CD4-positive, alpha-beta memory T cell (primary cell): ENCODE data around the gene HNMT. TPM values are rescaled to one million over a fixed set of nuclear protein-coding genes. Genes with fewer than 3 reads are reported as not detected.

Source experiments
- CTCF ChIA-PET: fragments of 350-600 bp; sonication (Branson Sonifier 250); formaldehyde crosslinking; loops from one replicate; lab custom pipeline; 2021; ENCODE audit warnings: inconsistent platforms; ENCODE audit not compliant: partially characterized antibody; lab: Charles Lee
- POLR2A ChIA-PET: fragments of 350-600 bp; sonication (Branson Sonifier 250); formaldehyde crosslinking; loops from one replicate; lab custom pipeline; 2021; ENCODE audit not compliant: partially characterized antibody; lab: Charles Lee
- DNase-seq, 5 donors: peaks; one replicate each; pipeline versions ENCODE4 v3.0.0 to v3.0.0-alpha.2; 2020 to 2022; ENCODE audit warnings: mixed read lengths in 1 of 5
- H3K27ac ChIP-seq: one replicate; pipeline ENCODE4 v1.7.0; 2013; ENCODE audit warnings: low read depth, low read length
- H3K27me3 ChIP-seq: 2 replicates; pipeline ENCODE4 v1.7.0; 2013; ENCODE audit warnings: mild to moderate bottlenecking, low read length, moderate library complexity; ENCODE audit not compliant: insufficient read depth
- H3K36me3 ChIP-seq: 2 replicates; pipeline ENCODE4 v1.7.0; 2013; ENCODE audit warnings: mild to moderate bottlenecking, low read length, moderate library complexity; ENCODE audit not compliant: insufficient read depth
- H3K4me1 ChIP-seq: 2 replicates; pipeline ENCODE4 v1.7.0; 2013; ENCODE audit warnings: mild to moderate bottlenecking, low read length, moderate library complexity; ENCODE audit not compliant: insufficient read depth
- H3K4me3 ChIP-seq, 2 donors: one replicate each; pipeline ENCODE4 v1.7.0; 2013; ENCODE audit warnings: low read length in 2 of 2, mild to moderate bottlenecking in 1 of 2
- H3K9me3 ChIP-seq, 2 donors: one replicate each; pipeline ENCODE4 v1.7.0; 2013; ENCODE audit warnings: low read length in 2 of 2, control low read depth in 1 of 2; ENCODE audit not compliant: control insufficient read depth in 1 of 2
- H3K27ac Mint-ChIP-seq, 7 donors: one replicate each; pipeline ENCODE4 v1.8.0; 2020 to 2021; ENCODE audit warnings: mixed read lengths in 7 of 7, mild to moderate bottlenecking in 6 of 7, inconsistent platforms in 3 of 7, moderate library complexity in 3 of 7
- H3K27me3 Mint-ChIP-seq, 2 donors: one replicate each; pipeline ENCODE4 v1.8.0; 2020 to 2021; ENCODE audit warnings: mixed read lengths in 2 of 2
- H3K36me3 Mint-ChIP-seq, 2 donors: one replicate each; pipeline ENCODE4 v1.8.0; 2020 to 2021; ENCODE audit warnings: mixed read lengths in 2 of 2, inconsistent platforms in 1 of 2, mild to moderate bottlenecking in 1 of 2
- H3K4me1 Mint-ChIP-seq, 4 donors: one replicate each; pipeline ENCODE4 v1.8.0; 2020 to 2021; ENCODE audit warnings: mixed read lengths in 4 of 4, mild to moderate bottlenecking in 1 of 4
- H3K4me3 Mint-ChIP-seq, 8 donors: one replicate each; pipeline ENCODE4 v1.8.0; 2020 to 2021; ENCODE audit warnings: mixed read lengths in 8 of 8, mild to moderate bottlenecking in 7 of 8, moderate library complexity in 6 of 8, inconsistent platforms in 3 of 8
- H3K9me3 Mint-ChIP-seq, 8 donors: one replicate each; pipeline ENCODE4 v1.8.0; 2020 to 2021; ENCODE audit warnings: mixed read lengths in 8 of 8, mild to moderate bottlenecking in 5 of 8, inconsistent platforms in 3 of 8, moderate library complexity in 1 of 8
- intact Hi-C: fragments of 100-400 bp; cut with micrococcal nuclease; formaldehyde crosslinking; loops from one replicate; pipeline ENCODE4 v1.15.1; 2023
- polyA plus RNA-seq, 2 donors: library from polyadenylated mRNA; unstranded; fragments of 300-500 nt; fragmentation: Illumina TruSeq; gene quantifications; one replicate each; pipeline ENCODE4 v1.2.3, GENCODE V29; 2021
- total RNA-seq, 2 experiments: library from RNA; stranded (reverse); gene quantifications; one replicate each; pipeline ENCODE4 v1.2.3, GENCODE V29; 2021

The HNMT gene
- total and polyA plus RNA-seq, 4 experiments from 2014 or later = 0.32 to 1.1 TPM; not detected in 2

DNA sequence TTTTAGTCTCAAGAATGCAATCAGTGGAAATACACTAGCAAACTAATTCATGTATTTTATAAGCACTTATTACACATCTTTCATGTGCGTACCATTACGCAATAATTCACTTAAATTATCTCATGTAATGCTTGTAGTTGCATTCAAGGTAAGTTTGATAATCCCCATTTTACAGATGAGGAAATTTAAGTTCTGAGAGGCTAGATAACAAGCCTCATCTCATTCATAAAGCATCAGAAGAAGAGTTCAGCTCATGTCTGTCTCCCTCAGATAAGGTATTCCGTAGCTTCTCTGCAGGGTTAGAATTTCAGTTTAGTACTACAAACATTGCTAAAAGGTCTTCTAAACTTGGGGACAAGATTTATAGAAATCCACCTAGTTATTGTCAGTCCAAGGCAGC lies 47.8 kb downstream of the HNMT start:
- H3K4me3 Mint-ChIP-seq = no peak overlapping the region
- ChIA-PET CTCF (no interaction called here), POLR2A (no interaction called here)
- Histone ChIP-seq H3K27me3 (no peaks in the 10 kb centered on the region), H3K9me3 (no peaks in the 10 kb centered on the region), H3K27ac (no peak overlapping the region), H3K4me1 (no peaks in the 10 kb centered on the region), H3K36me3 (no peaks in the 10 kb centered on the region), H3K4me3 (no peak overlapping the region)
- peaks cover 0 to 1% of the 10 kb centered on the region in 2 donors for H3K27me3 Mint-ChIP-seq
- H3K9me3 Mint-ChIP-seq = peaks cover 0 to 5% (median 0%) of the 10 kb centered on the region in 8 donors
- H3K27ac Mint-ChIP-seq = no peak overlapping the region
- H3K36me3 Mint-ChIP-seq = no peaks in the 10 kb centered on the region
- no peak for DNase-seq
- no peaks in the 10 kb centered on the region for H3K4me1 Mint-ChIP-seq
- intact Hi-C loops = no loop called here

DNA sequence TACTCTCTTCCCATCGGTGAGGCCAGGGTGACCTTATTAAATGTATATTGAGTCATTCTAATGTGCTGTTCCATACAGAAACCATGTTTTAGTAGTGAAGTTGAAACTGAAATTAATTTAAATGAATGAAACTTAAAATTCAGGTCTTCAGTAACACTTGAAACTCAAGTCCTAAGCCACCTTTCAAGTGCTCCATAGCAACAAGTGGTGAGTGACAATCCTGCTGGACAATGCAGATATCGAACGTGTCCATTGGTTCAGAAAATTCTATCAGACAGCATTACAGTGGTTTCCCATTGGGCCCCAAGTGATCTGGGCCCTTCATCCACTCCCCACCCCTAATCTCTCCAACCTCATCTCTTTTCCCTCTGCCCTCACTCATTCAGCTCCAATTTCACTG lies 48.7 kb downstream of the HNMT start:
- no peak overlapping the region for H3K4me3 Mint-ChIP-seq
- H3K27me3 Mint-ChIP-seq = peaks cover 0 to 1% of the 10 kb centered on the region in 2 donors
- ChIA-PET POLR2A (no interaction called here), CTCF (no interaction called here)
- no peak overlapping the region for H3K4me3 ChIP-seq
- H3K27ac ChIP-seq = no peak overlapping the region
- no peak overlapping the region for H3K27ac Mint-ChIP-seq
- no peaks in the 10 kb centered on the region for H3K4me1 ChIP-seq
- no peak for DNase-seq
- no peaks in the 10 kb centered on the region for H3K9me3 ChIP-seq
- no peaks in the 10 kb centered on the region for H3K27me3 ChIP-seq
- H3K36me3 ChIP-seq = no peaks in the 10 kb centered on the region
- peaks cover 0 to 3% (median 0%) of the 10 kb centered on the region in 8 donors for H3K9me3 Mint-ChIP-seq
- no peaks in the 10 kb centered on the region for H3K4me1 Mint-ChIP-seq
- intact Hi-C loops = no loop called here
- H3K36me3 Mint-ChIP-seq = no peaks in the 10 kb centered on the region

DNA sequence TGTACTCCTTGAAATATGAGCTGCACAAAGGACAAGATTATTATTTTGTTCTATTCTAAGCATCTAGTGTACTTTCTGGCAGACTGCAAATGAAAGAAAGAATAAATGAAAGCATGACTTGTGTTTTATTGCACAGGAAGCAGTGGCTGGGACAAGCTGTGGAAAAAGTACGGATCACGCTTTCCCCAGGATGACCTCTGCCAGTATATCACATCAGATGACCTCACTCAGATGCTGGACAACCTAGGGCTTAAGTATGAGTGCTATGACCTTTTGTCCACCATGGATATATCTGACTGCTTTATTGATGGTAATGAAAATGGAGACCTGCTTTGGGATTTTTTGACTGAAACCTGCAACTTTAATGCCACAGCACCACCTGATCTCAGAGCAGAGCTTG lies 49.4 kb downstream of the HNMT start:
- H3K36me3 Mint-ChIP-seq = no peaks in the 10 kb centered on the region
- H3K9me3 Mint-ChIP-seq = no peaks in the 10 kb centered on the region
- POLR2A ChIA-PET = no interaction called here
- no peak overlapping the region for H3K27ac Mint-ChIP-seq
- no peak for DNase-seq
- CTCF ChIA-PET = no interaction called here
- Histone ChIP-seq H3K9me3 (no peaks in the 10 kb centered on the region), H3K27ac (no peak overlapping the region), H3K27me3 (no peaks in the 10 kb centered on the region), H3K36me3 (no peaks in the 10 kb centered on the region), H3K4me1 (no peaks in the 10 kb centered on the region), H3K4me3 (no peak overlapping the region)
- H3K4me1 Mint-ChIP-seq = no peaks in the 10 kb centered on the region
- H3K27me3 Mint-ChIP-seq = no peaks in the 10 kb centered on the region
- intact Hi-C loops = no loop called here
- H3K4me3 Mint-ChIP-seq = no peak overlapping the region

DNA sequence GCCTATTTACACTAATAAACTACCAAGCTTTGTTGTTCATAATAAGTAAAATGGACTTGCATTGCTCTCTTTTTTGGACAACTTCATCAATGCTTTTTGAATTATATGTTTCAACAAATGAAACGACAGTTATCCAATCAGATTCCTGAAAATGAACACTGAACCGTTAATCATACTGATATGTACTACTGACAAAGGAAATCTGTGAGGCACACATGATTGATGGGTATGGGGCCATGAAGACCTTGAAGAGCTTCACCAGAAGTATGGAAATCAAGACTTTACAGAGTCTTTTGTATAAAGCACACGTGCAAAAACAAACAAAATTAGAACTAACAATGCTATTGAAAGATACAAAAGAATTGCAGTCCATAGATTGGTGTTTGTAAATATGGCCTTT lies 51.2 kb downstream of the HNMT start:
- Histone ChIP-seq H3K4me1 (no peaks in the 10 kb centered on the region), H3K27me3 (no peaks in the 10 kb centered on the region), H3K4me3 (no peak overlapping the region), H3K27ac (no peak overlapping the region), H3K36me3 (no peaks in the 10 kb centered on the region), H3K9me3 (no peaks in the 10 kb centered on the region)
- H3K36me3 Mint-ChIP-seq = no peaks in the 10 kb centered on the region
- intact Hi-C loops = no loop called here
- no peak overlapping the region for H3K27ac Mint-ChIP-seq
- DNase-seq = no peak
- ChIA-PET POLR2A (no interaction called here), CTCF (no interaction called here)
- no peaks in the 10 kb centered on the region for H3K9me3 Mint-ChIP-seq
- no peak overlapping the region for H3K4me3 Mint-ChIP-seq
- H3K4me1 Mint-ChIP-seq = no peaks in the 10 kb centered on the region
- no peaks in the 10 kb centered on the region for H3K27me3 Mint-ChIP-seq

DNA sequence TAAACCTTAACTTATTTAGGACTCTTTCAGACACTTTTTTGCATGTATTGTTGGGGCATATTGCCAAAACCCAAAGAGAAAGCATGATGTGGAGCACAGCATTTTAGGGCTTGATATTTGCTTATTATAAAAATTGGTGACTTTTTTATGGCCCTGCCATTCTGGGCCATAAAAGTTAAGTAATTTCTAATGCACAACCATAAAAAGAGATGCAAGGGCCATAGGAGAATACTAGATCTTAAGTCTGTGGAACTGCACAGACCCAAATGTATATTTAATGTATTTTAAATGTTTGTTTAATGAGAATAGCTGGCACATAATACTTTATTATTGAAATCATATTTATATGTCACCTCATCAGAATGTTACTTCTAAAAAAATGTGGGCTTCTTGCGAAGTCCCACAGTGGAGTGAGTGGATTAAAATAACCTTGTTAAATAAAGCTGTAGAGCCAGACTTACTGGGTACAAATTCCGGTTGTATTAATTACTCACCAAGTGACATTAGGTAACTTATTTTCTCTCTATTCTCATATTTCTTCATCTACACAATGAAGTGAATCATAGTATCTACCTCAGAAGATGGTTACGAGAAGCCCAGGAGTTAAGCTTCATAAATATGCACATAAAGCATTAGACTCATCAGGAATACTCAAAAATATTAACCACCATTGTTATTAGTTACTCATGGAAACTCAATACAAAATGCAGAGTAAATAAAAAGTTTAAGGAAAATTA lies 52.2 kb downstream of the HNMT start:
- H3K36me3 Mint-ChIP-seq = no peaks in the 10 kb centered on the region
- no peaks in the 10 kb centered on the region for H3K4me1 ChIP-seq
- no peak overlapping the region for H3K4me3 ChIP-seq
- no peak overlapping the region for H3K4me3 Mint-ChIP-seq
- ChIA-PET CTCF (no interaction called here), POLR2A (no interaction called here)
- H3K27ac ChIP-seq = no peak overlapping the region
- H3K9me3 Mint-ChIP-seq = no peaks in the 10 kb centered on the region
- DNase-seq = no peak
- intact Hi-C loops = no loop called here
- H3K9me3 ChIP-seq = no peaks in the 10 kb centered on the region
- H3K27me3 ChIP-seq = no peaks in the 10 kb centered on the region
- no peaks in the 10 kb centered on the region for H3K4me1 Mint-ChIP-seq
- H3K36me3 ChIP-seq = no peaks in the 10 kb centered on the region
- no peak overlapping the region for H3K27ac Mint-ChIP-seq
- H3K27me3 Mint-ChIP-seq = no peaks in the 10 kb centered on the region

DNA sequence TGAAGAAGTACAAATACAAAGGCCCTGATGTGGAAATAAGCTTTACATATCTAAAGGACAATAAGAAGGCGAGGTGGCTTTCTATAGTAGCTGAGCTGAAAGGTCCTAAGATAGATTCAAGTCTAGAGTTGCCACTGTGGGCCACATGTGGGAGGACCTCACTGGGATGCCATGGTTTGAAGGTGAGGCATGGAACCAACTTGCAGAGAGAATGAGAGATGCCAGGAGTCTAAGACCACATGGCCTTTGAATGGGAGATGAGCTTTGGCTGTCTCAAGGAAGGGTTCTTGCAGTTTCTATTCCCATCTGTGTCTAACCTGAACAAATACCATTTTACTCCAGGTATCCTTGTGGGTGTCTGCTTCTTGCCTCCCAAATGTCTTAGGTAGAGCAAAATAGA lies 53.6 kb downstream of the HNMT start:
- ChIA-PET CTCF (no interaction called here), POLR2A (no interaction called here)
- H3K36me3 Mint-ChIP-seq = no peaks in the 10 kb centered on the region
- Histone ChIP-seq H3K9me3 (no peaks in the 10 kb centered on the region), H3K27me3 (no peaks in the 10 kb centered on the region), H3K27ac (no peak overlapping the region), H3K4me1 (no peaks in the 10 kb centered on the region), H3K36me3 (no peaks in the 10 kb centered on the region), H3K4me3 (no peak overlapping the region)
- no peak overlapping the region for H3K27ac Mint-ChIP-seq
- H3K27me3 Mint-ChIP-seq = no peaks in the 10 kb centered on the region
- intact Hi-C loops = no loop called here
- DNase-seq = no peak
- no peaks in the 10 kb centered on the region for H3K9me3 Mint-ChIP-seq
- no peaks in the 10 kb centered on the region for H3K4me1 Mint-ChIP-seq
- no peak overlapping the region for H3K4me3 Mint-ChIP-seq

DNA sequence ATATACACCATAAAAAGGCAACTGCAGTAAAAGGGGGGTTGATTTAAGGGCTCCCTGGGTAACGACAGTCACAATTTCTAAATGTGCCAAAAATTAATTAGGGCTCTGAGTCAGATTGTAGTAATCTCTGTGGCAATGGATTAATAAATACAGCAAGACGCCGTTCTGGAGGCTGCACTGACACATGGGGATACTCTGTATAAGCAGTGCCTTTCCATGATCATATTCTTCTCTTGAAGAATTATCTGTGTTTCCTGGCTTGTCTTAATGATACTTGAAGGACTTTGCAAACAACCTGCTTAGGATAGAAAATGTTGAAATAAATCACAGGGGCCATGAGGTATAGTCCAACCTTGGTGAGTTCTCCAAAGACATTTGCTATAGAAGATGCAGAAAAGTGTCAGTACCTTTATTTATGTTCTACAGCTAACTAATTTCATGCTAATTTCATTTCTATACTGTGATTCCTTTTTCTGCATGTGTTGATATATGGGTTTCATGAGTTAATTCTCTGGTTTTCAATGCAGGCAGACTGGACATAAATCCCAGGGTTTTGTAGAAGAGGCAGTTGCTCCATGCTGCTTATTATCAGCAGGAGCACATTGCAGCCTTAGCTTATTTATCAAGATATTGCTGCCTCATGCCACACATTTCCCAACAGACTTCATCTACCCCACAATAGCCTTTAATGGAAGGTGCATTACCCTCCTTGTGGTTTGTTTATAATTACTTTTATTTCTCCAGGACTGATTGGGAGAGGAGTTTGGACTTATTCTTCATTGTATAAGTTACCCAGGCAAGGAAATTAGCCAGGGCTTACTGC lies 54.8 kb downstream of the HNMT start:
- H3K4me3 Mint-ChIP-seq = no peak overlapping the region
- no peaks in the 10 kb centered on the region for H3K9me3 Mint-ChIP-seq
- Histone ChIP-seq H3K9me3 (no peaks in the 10 kb centered on the region), H3K27ac (no peak overlapping the region), H3K4me3 (no peak overlapping the region), H3K27me3 (no peaks in the 10 kb centered on the region), H3K4me1 (no peaks in the 10 kb centered on the region), H3K36me3 (no peaks in the 10 kb centered on the region)
- intact Hi-C loops = no loop called here
- H3K27ac Mint-ChIP-seq = no peak overlapping the region
- POLR2A ChIA-PET = no interaction called here
- CTCF ChIA-PET = no interaction called here
- no peaks in the 10 kb centered on the region for H3K4me1 Mint-ChIP-seq
- H3K36me3 Mint-ChIP-seq = no peaks in the 10 kb centered on the region
- H3K27me3 Mint-ChIP-seq = no peaks in the 10 kb centered on the region
- no peak for DNase-seq
